GM12864 (cell line): ENCODE data around the gene ZNF584.
A peak's percentile ranks its signal among the peaks of the same experiment; 100 is the strongest.
"Not testable (repeated sequence)": the region's sequence is repeated elsewhere in the genome, so short reads cannot be mapped to it uniquely, and the experiment has no call there.

Experiments
- DNase-seq: peaks from one replicate; pipeline ENCODE4 v3.0.0-alpha.2; 2011; ENCODE audit warnings: low read depth
- H3K4me3 ChIP-seq: 2 replicates; pipeline ENCODE4 v1.5.1; 2011; ENCODE audit warnings: mild to moderate bottlenecking, low read depth, low read length, control low read depth
- TF ChIP-seq, protein P1 (sequence below): IDR thresholded peaks from 2 replicates; pipeline ENCODE4 v1.5.1; 2011; ENCODE audit warnings: low read depth, mild to moderate bottlenecking, moderate library complexity, low read length, control low read depth, inconsistent platforms; ENCODE audit errors: missing control alignments

The ZNF584 gene

GRCh38 chr19:58400316-58400915 lies 8.0 kb upstream of the ZNF584 start:
- DNase-seq: no peak
- TF ChIP-seq, protein P1, sequence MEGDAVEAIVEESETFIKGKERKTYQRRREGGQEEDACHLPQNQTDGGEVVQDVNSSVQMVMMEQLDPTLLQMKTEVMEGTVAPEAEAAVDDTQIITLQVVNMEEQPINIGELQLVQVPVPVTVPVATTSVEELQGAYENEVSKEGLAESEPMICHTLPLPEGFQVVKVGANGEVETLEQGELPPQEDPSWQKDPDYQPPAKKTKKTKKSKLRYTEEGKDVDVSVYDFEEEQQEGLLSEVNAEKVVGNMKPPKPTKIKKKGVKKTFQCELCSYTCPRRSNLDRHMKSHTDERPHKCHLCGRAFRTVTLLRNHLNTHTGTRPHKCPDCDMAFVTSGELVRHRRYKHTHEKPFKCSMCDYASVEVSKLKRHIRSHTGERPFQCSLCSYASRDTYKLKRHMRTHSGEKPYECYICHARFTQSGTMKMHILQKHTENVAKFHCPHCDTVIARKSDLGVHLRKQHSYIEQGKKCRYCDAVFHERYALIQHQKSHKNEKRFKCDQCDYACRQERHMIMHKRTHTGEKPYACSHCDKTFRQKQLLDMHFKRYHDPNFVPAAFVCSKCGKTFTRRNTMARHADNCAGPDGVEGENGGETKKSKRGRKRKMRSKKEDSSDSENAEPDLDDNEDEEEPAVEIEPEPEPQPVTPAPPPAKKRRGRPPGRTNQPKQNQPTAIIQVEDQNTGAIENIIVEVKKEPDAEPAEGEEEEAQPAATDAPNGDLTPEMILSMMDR: no peak

GRCh38 chr19:58400916-58401839 lies 7.3 kb upstream of the ZNF584 start:
- H3K4me3 ChIP-seq: peak overlapping the region; percentile 82
- peak; percentile 97 for DNase-seq
- TF ChIP-seq, protein P1: peak; percentile 18

More at GRCh38 chr19:58400316-58400915, 8.0 kb upstream of the ZNF584 start:
- H3K4me3 ChIP-seq: peak overlapping the region; percentile 59

- H3K4me3 ChIP-seq: peak overlapping the region; percentile 82
- no peak for DNase-seq
- TF ChIP-seq, protein P1: no peak
These were observed 6.5 kb upstream of the ZNF584 start for GRCh38 chr19:58401840-58402421.

- not testable (repeated sequence) for H3K4me3 ChIP-seq, DNase-seq
These were observed 4.5 kb upstream of the ZNF584 start for GRCh38 chr19:58403920-58404478.

DNA sequence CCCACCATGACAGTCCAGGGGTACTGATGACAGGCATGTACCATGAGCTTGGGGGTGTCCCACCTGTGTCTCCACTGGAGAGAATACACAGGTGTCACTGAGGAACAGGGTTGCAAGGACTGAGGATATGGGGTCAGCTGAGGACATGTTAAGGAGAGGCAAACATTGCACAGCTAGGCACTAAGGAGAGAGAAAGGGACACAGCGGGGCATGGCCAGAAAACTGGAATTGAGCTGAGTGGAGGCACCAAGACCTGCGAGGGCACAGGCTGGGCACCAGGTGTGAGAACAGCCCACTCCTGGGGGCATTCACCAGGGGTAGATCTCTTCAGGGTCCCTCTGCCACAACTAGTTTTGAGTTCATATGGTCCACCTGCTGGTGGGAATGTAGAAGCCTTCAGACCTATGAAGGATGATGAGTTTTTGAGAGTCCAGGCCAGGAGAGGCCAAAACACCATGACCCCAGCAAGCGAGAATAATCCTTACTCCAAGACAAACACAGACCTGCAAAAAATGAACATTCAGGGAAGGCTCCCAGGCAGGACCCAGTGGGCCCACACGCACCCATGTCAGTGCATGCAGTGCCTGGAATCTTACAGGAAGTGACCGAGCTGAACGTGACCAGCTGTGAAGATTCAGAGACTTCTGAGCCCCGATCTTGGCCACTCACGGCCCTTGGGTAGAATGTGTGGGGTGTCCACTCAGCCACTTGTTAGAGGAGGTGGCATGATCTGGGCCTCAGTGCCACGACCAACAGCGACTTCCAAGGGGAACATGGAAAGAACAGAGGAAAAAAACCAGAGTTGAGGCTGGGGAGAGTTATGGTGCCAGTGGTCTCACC lies 1.4 kb upstream of the ZNF584 start:
- TF ChIP-seq, protein P1: peak; percentile 36
- no peak for DNase-seq
- peak overlapping the region; percentile 76 for H3K4me3 ChIP-seq

- H3K4me3 ChIP-seq: peak overlapping the region; percentile 76
- DNase-seq: no peak
- TF ChIP-seq, protein P1: no peak
These were observed 744 bp upstream of the ZNF584 start for GRCh38 chr19:58407658-58408151.
